Inflammatory macrophage (primary cell): ENCODE results near the gene LSM11.
"Not testable (repeated sequence)": the region's sequence is repeated elsewhere in the genome, so short reads cannot be mapped to it uniquely, and the experiment has no call there.

Source experiments
- DNase-seq, 2 donors: peaks; one replicate each; pipeline ENCODE4 v3.0.0-alpha.2; 2020 to 2022
- total RNA-seq, 18 experiments: gene quantifications; one replicate each; lab custom pipeline; 2026; ENCODE audit warnings: mixed read lengths in 6 of 18, inconsistent platforms in 2 of 18; lab: John Stamatoyannopoulos, UW

LSM11 gene
- 2.1 to 14.9 (median 8.8) reads per million in 18 experiments for total RNA-seq

- DNase-seq = peak; percentile 87 to 90
Measured at GRCh38 chr5:157743163-157744050, at the start of gene LSM11. Gene LSM11, plus strand, starts transcription at chr5:157743712. Its CDS starts 39 bp downstream, at chr5:157743751.

DNA sequence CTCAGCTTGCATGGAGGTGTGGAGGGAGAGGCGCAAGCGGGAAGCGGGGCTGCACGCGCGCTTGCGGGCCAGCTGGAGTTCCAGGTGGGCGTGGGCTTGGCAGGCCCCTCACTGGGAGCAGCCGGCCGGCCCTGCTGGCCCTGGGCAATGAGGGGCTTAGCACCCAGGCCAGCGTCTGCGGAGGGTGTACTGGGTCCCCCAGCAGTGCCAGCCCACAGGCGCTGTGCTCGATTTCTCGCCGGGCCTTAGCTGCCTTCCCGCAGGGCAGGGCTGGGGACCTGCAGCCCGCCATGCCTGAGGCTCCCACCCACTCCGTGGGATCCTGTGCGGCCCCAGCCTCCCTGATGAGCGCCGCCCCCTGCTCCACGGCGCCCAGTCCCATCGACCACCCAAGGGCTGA is 49.7 kb upstream of the LSM11 start:
- not testable (repeated sequence) for DNase-seq

DNA sequence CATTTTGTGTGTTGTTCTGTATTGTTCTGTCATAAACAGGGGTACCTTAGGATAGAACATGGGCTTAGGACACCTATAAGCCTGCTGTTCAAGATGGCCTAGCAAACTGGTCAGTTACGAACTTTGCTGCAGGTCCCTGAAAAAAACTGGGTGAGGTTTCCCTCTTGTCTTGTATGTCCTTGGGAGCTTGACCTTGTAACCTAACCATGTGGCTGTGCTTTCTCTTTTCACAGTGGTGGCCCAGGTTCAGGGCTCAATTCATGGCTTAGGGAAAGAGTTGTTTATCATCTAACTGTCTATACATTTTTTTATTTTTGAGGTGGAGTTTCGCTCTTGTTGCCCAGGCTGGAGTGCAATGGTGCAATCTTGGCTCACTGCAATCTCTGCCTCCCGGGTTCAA is 47.4 kb upstream of the LSM11 start:
- not testable (repeated sequence) for DNase-seq

DNA sequence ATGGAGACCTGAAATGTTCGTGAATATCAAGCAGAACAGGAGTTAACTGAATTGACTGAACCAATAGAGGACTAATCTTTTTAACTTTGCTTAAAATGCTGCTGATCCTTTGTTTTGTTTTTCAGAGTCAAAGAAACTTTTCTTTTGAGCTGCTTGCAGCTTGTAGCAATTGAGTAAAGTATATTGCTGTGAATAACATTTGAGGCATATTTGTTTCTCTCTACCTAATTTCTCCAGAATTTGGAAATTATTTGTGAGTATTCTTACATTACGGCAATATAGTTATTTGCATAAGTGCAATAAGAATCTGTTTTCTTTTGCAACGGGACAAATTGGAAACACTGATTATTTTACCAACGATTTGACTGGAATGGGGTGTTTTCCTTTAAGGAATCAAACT is 44.8 kb upstream of the LSM11 start:
- not testable (repeated sequence) for DNase-seq

- DNase-seq = no peak
Measured at GRCh38 chr5:157703736-157704135, 39.8 kb upstream of the LSM11 start.

DNA sequence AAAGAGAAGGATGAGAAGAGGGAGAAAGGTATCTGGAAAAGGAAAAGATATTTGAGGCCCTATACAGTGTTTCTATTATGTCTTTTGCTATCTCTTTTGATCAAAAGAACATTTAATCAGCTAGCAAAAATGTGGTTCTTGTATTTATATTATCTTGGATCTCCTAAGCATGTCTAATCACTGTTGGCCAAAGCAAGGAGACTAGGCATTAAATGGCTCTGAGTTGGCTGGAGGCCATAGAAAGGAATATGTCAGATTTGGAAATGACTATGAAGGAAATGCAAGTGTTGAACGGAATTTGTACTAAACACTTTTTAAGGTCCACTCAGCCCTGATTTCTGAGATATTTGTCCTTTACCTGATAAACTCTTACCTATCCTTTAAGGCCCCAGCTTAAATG is 34.6 kb upstream of the LSM11 start:
- no peak for DNase-seq

GRCh38 chr5:157709346-157709745 is 34.2 kb upstream of the LSM11 start:
- DNase-seq = no peak

DNA sequence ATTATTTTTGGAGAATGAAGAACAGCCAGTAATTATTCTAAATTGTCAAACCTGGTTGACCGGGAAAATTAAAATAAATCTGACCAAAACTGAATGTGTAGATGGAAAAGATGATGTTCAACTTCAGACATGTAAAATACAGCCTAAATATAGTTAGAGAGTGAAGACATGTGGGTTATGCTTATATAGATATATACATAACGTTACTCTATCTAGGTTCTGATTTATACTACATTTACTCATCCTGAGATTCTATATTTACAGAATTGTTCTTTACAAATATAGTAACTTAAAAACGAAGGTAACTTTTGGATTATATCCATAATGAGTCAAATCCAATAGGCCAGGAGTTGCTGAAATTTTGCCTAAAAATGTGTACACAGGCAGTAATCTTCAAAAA is 33.1 kb upstream of the LSM11 start:
- no peak for DNase-seq

DNA sequence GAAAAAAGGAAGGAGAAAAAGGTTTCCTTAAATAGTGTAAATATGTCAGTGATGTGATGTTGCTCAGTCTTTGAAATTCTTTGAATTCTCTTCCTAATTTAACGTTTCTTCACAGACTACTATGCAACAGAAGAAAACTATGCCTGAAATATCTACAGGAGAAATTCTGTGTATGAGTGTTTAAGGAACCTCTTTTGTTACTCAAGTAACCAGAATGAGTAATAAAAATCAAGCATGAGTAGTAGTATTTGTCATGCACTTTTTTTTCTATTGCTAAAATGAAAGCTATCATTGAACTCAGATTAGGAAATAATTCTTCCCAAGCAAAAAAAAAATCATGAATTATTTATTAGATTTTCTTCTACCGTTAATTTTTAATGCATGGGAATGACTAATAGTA is 32.6 kb upstream of the LSM11 start:
- DNase-seq = peak; percentile 37 to 89

GRCh38 chr5:157713830-157714595 is 29.5 kb upstream of the LSM11 start:
- DNase-seq = no peak

DNA sequence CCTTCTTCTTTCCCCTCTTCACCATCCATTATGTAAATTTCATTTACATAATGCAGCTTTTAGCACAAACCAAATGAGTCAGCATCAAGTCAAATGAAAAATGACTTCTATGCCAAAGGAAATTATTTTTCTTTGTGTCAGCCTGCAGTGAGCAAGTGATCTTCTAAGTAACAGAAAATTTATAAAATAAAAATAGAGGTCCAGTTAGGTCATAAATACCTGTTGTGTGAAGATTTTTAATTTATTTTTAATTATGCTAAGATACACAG is 29.0 kb upstream of the LSM11 start:
- no peak for DNase-seq

GRCh38 chr5:157718519-157718918 is 25.0 kb upstream of the LSM11 start:
- peak; percentile 50 to 58 for DNase-seq

DNA sequence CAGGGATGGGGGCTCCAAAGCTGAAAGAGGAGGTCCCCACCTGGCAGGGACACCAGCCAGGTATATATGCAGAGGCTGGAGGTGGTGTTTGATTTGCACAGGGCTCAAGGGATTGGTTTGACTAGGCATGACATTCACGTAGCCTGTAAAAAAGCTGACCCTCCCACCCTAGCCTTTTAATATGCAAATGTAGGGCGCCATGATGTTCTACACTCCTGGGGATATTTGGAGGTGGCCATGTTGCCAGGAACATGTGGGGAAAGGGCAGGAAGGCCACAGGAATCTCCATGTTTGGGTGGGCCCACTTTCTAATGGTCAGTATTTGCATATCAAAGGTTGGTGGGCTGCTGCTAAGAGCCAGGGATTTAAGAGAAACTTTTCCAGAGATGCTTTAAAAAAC is 24.3 kb upstream of the LSM11 start:
- no peak for DNase-seq

- no peak for DNase-seq
Measured at GRCh38 chr5:157721159-157721558, 22.4 kb upstream of the LSM11 start.

GRCh38 chr5:157722895-157723294 is 20.6 kb upstream of the LSM11 start:
- DNase-seq = not testable (repeated sequence)

DNA sequence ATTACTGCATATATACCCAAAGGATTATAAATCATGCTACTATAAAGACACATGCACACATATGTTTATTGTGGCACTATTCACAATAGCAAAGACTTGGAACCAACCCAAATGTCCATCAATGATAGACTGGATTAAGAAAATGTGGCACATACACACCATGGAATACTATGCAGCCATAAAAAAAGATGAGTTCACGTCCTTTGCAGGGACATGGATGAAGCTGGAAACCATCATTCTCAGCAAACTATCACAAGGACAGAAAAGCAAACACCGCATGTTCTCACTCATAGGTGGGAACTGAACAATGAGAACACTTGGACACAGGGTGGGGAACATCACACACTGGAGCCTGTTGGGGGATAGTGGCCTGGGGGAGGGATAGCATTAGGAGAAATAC is 16.9 kb upstream of the LSM11 start:
- not testable (repeated sequence) for DNase-seq

GRCh38 chr5:157727858-157728257 is 15.7 kb upstream of the LSM11 start:
- DNase-seq = not testable (repeated sequence)

GRCh38 chr5:157729858-157730257 is 13.7 kb upstream of the LSM11 start:
- DNase-seq = no peak

GRCh38 chr5:157730900-157731271 is 12.6 kb upstream of the LSM11 start:
- DNase-seq = no peak

- DNase-seq = peak; percentile 98 to 100
Measured at GRCh38 chr5:157731272-157732129, 12.0 kb upstream of the LSM11 start, which contains the start of gene THG1L. Gene THG1L, plus strand, starts transcription at chr5:157731420. Its CDS starts 21 bp downstream, at chr5:157731441.

DNA sequence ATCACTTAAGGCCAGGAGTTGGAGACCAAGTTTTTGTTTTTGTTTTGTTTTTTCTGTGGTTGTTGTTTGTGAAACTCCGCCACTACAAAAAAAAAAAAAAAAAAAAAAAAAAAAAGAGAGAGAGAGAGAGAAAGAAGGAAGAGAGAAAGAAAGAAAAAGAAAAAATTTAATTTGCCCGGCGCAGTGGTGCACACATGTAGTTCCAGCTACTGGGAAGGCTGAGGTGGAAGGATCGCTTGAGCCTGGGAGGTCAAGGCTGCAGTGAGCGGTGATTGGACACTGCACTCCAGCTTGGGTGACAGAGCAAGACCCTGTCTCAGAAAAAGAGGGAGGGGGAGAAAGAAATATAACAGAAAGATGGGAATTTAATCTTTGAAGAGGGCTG is 11.4 kb upstream of the LSM11 start:
- no peak for DNase-seq

GRCh38 chr5:157732596-157733262 is 10.8 kb upstream of the LSM11 start:
- no peak for DNase-seq
